Stimulated activated CD4-positive, alpha-beta T cell treated with anti-CD3 and anti-CD28 coated beads, Interleukin-1b, Interleukin-23, amount 100 ng/mL, for 1 hour (primary cell): ENCODE data around the gene FAP.
A peak's percentile ranks its signal among the peaks of the same experiment; 100 is the strongest.

Experiments
- DNase-seq, 2 donors: peaks; one replicate each; pipeline ENCODE4 v3.0.0-alpha.2; 2020; ENCODE audit warnings: low read depth in 2 of 2

Gene FAP

GRCh38 chr2:162185541-162186232 lies 57.6 kb downstream of the FAP start:
- no peak for DNase-seq

DNA sequence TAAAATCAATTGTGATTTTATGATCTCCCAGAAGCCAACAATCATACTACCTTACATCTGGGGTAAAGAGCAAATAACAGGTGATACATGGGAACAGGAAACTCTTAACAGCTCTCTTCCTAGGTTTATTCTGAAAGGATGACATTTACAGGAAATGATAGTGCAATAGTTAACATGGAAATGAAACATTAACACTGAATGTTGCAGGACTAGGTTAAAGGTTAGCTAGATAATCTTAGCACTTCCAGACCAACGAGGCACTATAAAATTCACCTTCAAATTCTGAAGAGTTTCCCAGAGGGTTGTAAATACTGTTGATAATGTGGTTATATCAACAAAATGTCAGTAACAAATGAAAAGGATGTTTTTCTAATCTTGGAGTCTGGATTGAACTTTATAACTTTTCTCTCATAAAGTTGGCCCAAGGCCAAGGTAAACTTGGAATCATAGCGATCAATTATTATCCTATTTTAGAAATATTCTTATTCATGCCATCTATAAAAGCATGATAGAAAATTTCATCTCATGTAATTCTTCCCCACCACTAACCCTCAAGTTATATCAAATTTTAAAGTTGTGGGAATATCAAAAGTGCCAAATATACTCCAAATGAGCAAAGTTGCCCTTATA lies 58.3 kb downstream of the FAP start:
- no peak for DNase-seq

GRCh38 chr2:162184359-162184758 lies 58.9 kb downstream of the FAP start:
- DNase-seq = no peak

DNA sequence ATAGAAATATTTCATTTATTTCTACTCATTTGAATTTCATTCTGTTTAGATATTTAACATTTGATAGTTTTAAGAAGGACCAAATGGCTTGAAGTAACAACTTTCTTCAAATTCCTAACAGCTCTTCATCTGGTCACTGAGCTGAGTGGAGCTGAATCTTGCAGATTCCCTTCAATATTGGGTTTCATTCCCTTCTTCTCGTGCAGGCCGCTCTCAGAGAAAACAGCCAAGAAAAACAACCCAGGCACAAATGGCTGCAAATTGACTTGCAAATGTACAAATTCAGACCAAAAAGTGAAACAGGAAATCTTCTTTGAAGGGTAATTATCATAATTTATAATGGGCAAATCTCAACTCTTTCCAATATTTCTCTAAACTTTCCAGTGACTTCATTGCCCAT lies 60.9 kb downstream of the FAP start:
- no peak for DNase-seq

- no peak for DNase-seq
These were observed 65.9 kb downstream of the FAP start for GRCh38 chr2:162177301-162177700.

- DNase-seq = no peak
These were observed 67.5 kb downstream of the FAP start for GRCh38 chr2:162175714-162176113.

DNA sequence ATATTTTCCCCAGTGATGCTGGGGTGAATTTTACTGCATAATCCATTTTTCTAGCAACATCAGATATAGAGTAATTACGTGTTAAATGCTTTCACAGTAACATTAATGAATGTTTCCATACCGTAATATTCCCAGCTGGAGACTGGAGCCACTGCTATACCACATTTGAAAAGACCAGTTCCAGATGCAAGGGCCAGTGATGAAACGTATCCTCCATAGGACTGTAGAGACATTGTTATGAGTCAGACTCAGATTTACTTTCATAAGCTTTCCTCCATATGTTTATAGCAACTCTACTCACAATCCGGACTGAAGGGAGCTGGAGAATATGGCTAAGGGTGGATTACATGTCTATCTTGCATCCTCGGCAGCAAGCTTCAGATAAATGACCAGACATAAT lies 68.5 kb downstream of the FAP start:
- no peak for DNase-seq

- no peak for DNase-seq
These were observed 70.4 kb downstream of the FAP start for GRCh38 chr2:162172802-162173370.

DNA sequence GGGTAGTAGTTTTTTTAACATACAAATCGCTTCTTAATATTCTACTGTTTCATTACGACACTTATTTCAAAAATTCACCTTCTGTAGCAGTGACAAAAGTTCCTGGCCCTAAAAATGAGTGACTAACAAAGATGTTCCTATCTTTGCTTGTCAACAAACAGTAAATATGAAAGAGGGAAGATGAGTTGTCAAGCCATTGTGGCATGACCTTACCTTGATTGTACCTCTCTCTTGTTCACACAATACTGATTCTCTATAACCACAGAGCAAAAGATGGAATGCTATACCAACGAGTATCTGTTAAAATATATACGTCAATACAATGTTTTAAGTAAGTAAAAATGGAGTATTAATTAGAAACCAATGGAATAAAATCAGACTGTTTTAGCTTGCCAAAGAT lies 76.5 kb downstream of the FAP start:
- DNase-seq = no peak

- no peak for DNase-seq
These were observed 77.1 kb downstream of the FAP start for GRCh38 chr2:162166174-162166573.

GRCh38 chr2:162164802-162165201 lies 78.4 kb downstream of the FAP start:
- DNase-seq = no peak

DNA sequence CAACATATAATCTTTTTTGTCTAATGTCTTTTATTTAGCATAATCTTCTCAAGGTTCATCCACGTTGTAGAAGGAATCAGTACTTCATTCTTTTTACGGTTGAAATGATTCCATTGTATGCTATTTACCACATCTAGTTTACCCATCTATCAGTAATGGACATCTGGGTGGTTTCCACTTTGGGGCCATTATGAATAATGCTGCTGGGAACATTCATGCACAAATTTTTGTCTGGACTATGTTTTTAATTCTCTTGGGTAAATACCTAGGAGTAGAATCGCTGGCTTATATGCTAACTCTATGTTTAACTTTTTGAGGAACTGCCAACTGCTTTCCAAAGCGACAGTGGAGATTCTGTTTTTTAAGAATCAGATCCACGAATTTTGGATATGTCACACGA lies 83.8 kb downstream of the FAP start:
- no peak for DNase-seq

- DNase-seq = no peak
These were observed 87.1 kb downstream of the FAP start for GRCh38 chr2:162156149-162156548.

- no peak for DNase-seq
These were observed 88.2 kb downstream of the FAP start for GRCh38 chr2:162155093-162155492.

- DNase-seq = peak; percentile 3 to 35
These were observed 89.5 kb downstream of the FAP start for GRCh38 chr2:162153608-162154224.

- no peak for DNase-seq
These were observed 91.1 kb downstream of the FAP start, which contains the start of gene GCG for GRCh38 chr2:162152147-162152546. Gene GCG (minus strand): TSS chr2:162152247. CDS start chr2:162149178, 3,069 bp downstream.

GRCh38 chr2:162149940-162150339 lies 93.3 kb downstream of the FAP start:
- no peak for DNase-seq

GRCh38 chr2:162149466-162149865 lies 93.8 kb downstream of the FAP start:
- DNase-seq = no peak

GRCh38 chr2:162148956-162149355 lies 94.3 kb downstream of the FAP start:
- DNase-seq = no peak

DNA sequence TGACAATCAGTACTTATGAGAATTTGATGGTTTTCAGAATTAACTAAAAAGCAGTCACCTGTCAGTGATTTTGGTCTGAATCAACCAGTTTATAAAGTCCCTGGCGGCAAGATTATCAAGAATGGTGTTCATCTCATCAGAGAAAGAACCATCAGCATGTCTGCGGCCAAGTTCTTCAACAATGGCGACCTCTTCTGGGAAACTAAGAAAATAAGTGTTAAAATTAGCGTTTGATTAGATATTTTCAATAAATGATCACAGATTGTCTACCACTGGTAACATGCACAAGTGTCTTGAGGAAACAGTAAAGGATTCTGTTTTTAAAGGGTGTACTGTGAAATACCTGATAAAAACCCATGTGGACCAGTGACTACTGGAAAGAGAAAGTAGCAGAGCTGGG lies 99.3 kb downstream of the FAP start:
- DNase-seq = no peak

DNA sequence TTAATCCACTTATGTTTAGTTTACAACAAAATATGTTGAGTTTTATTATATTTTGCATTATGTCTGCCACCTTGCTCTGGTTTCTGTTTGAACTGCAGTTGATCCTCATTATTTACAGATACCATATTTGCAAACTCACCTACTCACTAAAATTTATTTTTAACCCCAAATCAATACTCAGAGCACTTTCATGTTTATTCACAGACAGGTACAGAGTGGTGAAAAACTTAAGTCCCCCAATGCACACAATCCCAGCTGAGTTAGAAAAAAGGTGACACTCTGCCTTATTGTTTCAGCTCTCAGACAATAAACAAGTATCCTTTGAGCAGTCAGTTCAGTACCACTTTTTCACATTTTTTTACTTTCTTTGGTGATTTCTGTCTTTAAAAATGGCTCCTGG lies 104.9 kb downstream of the FAP start:
- no peak for DNase-seq

GRCh38 chr2:162127422-162127821 lies 115.8 kb downstream of the FAP start:
- no peak for DNase-seq

DNA sequence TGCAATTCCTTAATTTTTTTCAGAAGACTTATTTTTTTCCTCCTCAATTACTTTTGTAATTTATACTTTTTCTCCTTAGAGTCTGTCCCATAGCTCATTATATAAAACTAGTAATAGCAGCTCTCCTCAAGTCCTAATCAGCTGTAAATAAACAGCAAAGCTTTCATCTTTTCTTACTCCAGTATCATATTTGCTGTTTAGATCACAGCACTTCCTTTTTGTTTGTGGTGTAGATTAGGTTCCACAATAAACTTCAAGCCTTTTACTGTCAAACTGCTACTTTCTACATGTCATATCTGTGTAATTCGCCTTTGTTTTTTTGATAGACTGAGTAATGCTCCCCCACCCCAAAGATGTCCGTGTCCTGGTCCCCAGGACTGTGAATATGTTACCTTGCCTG lies 116.7 kb downstream of the FAP start:
- no peak for DNase-seq
